WTC11 (cell line): ENCODE data around the gene PEAK1. TPM values are rescaled to one million over a fixed set of nuclear protein-coding genes. Genes with fewer than 3 reads are reported as not detected.

Experiments used
- ATAC-seq: fragments of 200-7000 bp; cut with Tn5 transposase; 2 replicates; pipeline ENCODE4 v1.10.0; 2021; ENCODE audit warnings: mild to moderate bottlenecking, moderate library complexity
- CTCF ChIA-PET: fragments of 300-600 bp; sonication (Branson Sonifier 250); formaldehyde crosslinking; loops from one replicate; lab custom pipeline; 2021; ENCODE audit warnings: antibody characterized with exemption; lab: Charles Lee
- POLR2A ChIA-PET: fragments of 350-600 bp; sonication (Branson Sonifier 250); formaldehyde crosslinking; loops from one replicate; lab custom pipeline; 2021; ENCODE audit warnings: antibody characterized with exemption; lab: Charles Lee
- DNase-seq: peaks from one replicate; pipeline ENCODE4 v3.0.0; 2021; ENCODE audit warnings: low spot score
- H3K27ac Mint-ChIP-seq: 2 replicates; pipeline ENCODE4 v1.8.0; 2021; ENCODE audit warnings: mixed read lengths
- H3K27me3 Mint-ChIP-seq: 2 replicates; pipeline ENCODE4 v1.8.0; 2021; ENCODE audit warnings: low read depth, mild to moderate bottlenecking, moderate library complexity, mixed read lengths
- H3K36me3 Mint-ChIP-seq: 2 replicates; pipeline ENCODE4 v1.8.0; 2021; ENCODE audit warnings: mixed read lengths
- H3K4me1 Mint-ChIP-seq: 2 replicates; pipeline ENCODE4 v1.8.0; 2022; ENCODE audit warnings: mixed read lengths
- H3K4me3 Mint-ChIP-seq: 2 replicates; pipeline ENCODE4 v1.8.0; 2021; ENCODE audit warnings: mild to moderate bottlenecking, moderate library complexity, mixed read lengths
- H3K9me3 Mint-ChIP-seq: 2 replicates; pipeline ENCODE4 v1.8.0; 2021; ENCODE audit warnings: mixed read lengths
- ARID4B ChIP-seq: sonication (generic); formaldehyde crosslinking; IDR thresholded peaks from 2 replicates; pipeline ENCODE4 v1.8.0; 2023; ENCODE audit warnings: missing genetic modification reagents, mild to moderate bottlenecking, borderline replicate concordance
- ATF6 ChIP-seq: sonication (generic); formaldehyde crosslinking; IDR thresholded peaks from 2 replicates; pipeline ENCODE4 v1.8.1; 2023; ENCODE audit warnings: mild to moderate bottlenecking, missing genetic modification reagents
- CREM ChIP-seq: sonication (generic); formaldehyde crosslinking; IDR thresholded peaks from 2 replicates; pipeline ENCODE4 v1.8.1; 2022; ENCODE audit warnings: mild to moderate bottlenecking, missing genetic modification reagents, moderate library complexity
- E2F5 ChIP-seq: sonication (generic); formaldehyde crosslinking; IDR thresholded peaks from 2 replicates; pipeline ENCODE4 v1.8.1; 2022; ENCODE audit warnings: mild to moderate bottlenecking, moderate library complexity, missing genetic modification reagents
- ERG ChIP-seq: fragments of 250-450 bp; sonication (Bioruptor Pico); IDR thresholded peaks from 2 replicates; pipeline ENCODE4 v1.8.0; 2021; ENCODE audit warnings: mild to moderate bottlenecking
- ETV6 ChIP-seq: sonication (generic); formaldehyde crosslinking; IDR thresholded peaks from 2 replicates; pipeline ENCODE4 v1.8.1; 2022; ENCODE audit warnings: mild to moderate bottlenecking, missing genetic modification reagents
- GRHL2 ChIP-seq: fragments of 250-450 bp; sonication (Bioruptor Pico); IDR thresholded peaks from 2 replicates; pipeline ENCODE4 v1.8.0; 2022; ENCODE audit warnings: mild to moderate bottlenecking, moderate library complexity; ENCODE audit not compliant: insufficient replicate concordance, severe bottlenecking
- KAT7 ChIP-seq: sonication (generic); formaldehyde crosslinking; IDR thresholded peaks from 2 replicates; pipeline ENCODE4 v1.8.1; 2023; ENCODE audit warnings: missing genetic modification reagents, mild to moderate bottlenecking, borderline replicate concordance
- MAX ChIP-seq: sonication (generic); formaldehyde crosslinking; IDR thresholded peaks from 2 replicates; pipeline ENCODE4 v1.8.0; 2022; ENCODE audit warnings: mild to moderate bottlenecking, missing genetic modification reagents
- MXD4 ChIP-seq: fragments of 250-450 bp; sonication (Bioruptor Pico); IDR thresholded peaks from 2 replicates; pipeline ENCODE4 v1.8.0; 2021; ENCODE audit warnings: mild to moderate bottlenecking, moderate library complexity, borderline replicate concordance
- NFATC4 ChIP-seq: fragments of 250-450 bp; sonication (Bioruptor Pico); IDR thresholded peaks from 2 replicates; pipeline ENCODE4 v1.9.0; 2021; ENCODE audit warnings: mild to moderate bottlenecking
- PRDM15 ChIP-seq: sonication (generic); formaldehyde crosslinking; IDR thresholded peaks from 2 replicates; pipeline ENCODE4 v1.8.0; 2022; ENCODE audit warnings: missing genetic modification reagents
- PREB ChIP-seq: sonication (generic); formaldehyde crosslinking; IDR thresholded peaks from 2 replicates; pipeline ENCODE4 v1.8.1; 2022; ENCODE audit warnings: mild to moderate bottlenecking, missing genetic modification reagents, moderate library complexity, borderline replicate concordance
- TEAD4 ChIP-seq: sonication (generic); formaldehyde crosslinking; IDR thresholded peaks from 2 replicates; pipeline ENCODE4 v1.8.0; 2022; ENCODE audit warnings: mild to moderate bottlenecking, missing genetic modification reagents
- TP53 ChIP-seq: sonication (generic); formaldehyde crosslinking; IDR thresholded peaks from 2 replicates; pipeline ENCODE4 v1.8.1; 2023; ENCODE audit warnings: mild to moderate bottlenecking, missing genetic modification reagents
- ZNF263 ChIP-seq: sonication (generic); formaldehyde crosslinking; IDR thresholded peaks from 2 replicates; pipeline ENCODE4 v1.8.1; 2022; ENCODE audit warnings: low read depth, mild to moderate bottlenecking, moderate library complexity, missing genetic modification reagents
- ZNF423 ChIP-seq: fragments of 250-450 bp; sonication (Bioruptor Pico); IDR thresholded peaks from 2 replicates; pipeline ENCODE4 v2.1.2; 2022; ENCODE audit warnings: mild to moderate bottlenecking, moderate library complexity
- total RNA-seq: library from RNA; stranded (reverse); gene quantifications from 3 replicates; pipeline ENCODE4 v1.2.3, GENCODE V29; 2021

Gene PEAK1
- total RNA-seq, 1 experiment from 2014 or later, result 49.0 TPM

GRCh38 chr15:77219841-77220240 is 200.1 kb downstream of the PEAK1 start:
- Mint-ChIP-seq H3K27ac (no peak overlapping the region), H3K4me3 (no peak overlapping the region), H3K4me1 (peaks cover 28% of the 10 kb centered on the region), H3K27me3 (no peaks in the 10 kb centered on the region), H3K9me3 (no peaks in the 10 kb centered on the region), H3K36me3 (no peaks in the 10 kb centered on the region)
- ATAC-seq (no peak), DNase-seq (no peak)
- POLR2A ChIA-PET, result no interaction called here
- CTCF ChIA-PET, result interaction anchor here (0.8 kb wide), 1 partner anchor 324 kb away, joined by 5 read pairs; no protein-coding TSS in a partner anchor
- TF ChIP-seq MAX (CRISPR knock-in tag) (no peak), TP53 (CRISPR knock-in tag) (no peak), ZNF423 (no peak), ATF6 (CRISPR knock-in tag) (no peak), ARID4B (no peak), E2F5 (CRISPR knock-in tag) (no peak), NFATC4 (CRISPR knock-in tag) (no peak), ZNF263 (CRISPR knock-in tag) (no peak)

- DNase-seq (no peak), ATAC-seq (no peak)
- H3K36me3 Mint-ChIP-seq, result peaks cover 18% of the 10 kb centered on the region
- peaks cover 6% of the 10 kb centered on the region for H3K9me3 Mint-ChIP-seq
- TF ChIP-seq MAX (CRISPR knock-in tag), result no peak
- TF ChIP-seq MXD4 (CRISPR knock-in tag), result no peak
- TF ChIP-seq, all 79 proteins: peak for 0
- Mint-ChIP-seq H3K4me1 (no peaks in the 10 kb centered on the region), H3K4me3 (no peak overlapping the region), H3K27ac (no peak overlapping the region), H3K27me3 (no peaks in the 10 kb centered on the region)
- ChIA-PET POLR2A (no interaction called here), CTCF (no interaction called here)
These were observed 210.7 kb downstream of the PEAK1 start for GRCh38 chr15:77209221-77209620.

- ATAC-seq (no peak), DNase-seq (no peak)
- H3K27me3 Mint-ChIP-seq, result no peaks in the 10 kb centered on the region
- no peak overlapping the region for H3K4me3 Mint-ChIP-seq
- H3K4me1 Mint-ChIP-seq, result no peaks in the 10 kb centered on the region
- peaks cover 6% of the 10 kb centered on the region for H3K9me3 Mint-ChIP-seq
- ChIA-PET POLR2A (no interaction called here), CTCF (no interaction called here)
- no peak overlapping the region for H3K27ac Mint-ChIP-seq
- peaks cover 18% of the 10 kb centered on the region for H3K36me3 Mint-ChIP-seq
- no peak for TF ChIP-seq PREB (CRISPR knock-in tag)
- no peak for TF ChIP-seq ERG
- no peak for TF ChIP-seq E2F5 (CRISPR knock-in tag)
- no peak for TF ChIP-seq TEAD4 (CRISPR knock-in tag)
- no peak for TF ChIP-seq PRDM15 (CRISPR knock-in tag)
- no peak for TF ChIP-seq CREM (CRISPR knock-in tag)
- no peak for TF ChIP-seq KAT7
- TF ChIP-seq GRHL2 (CRISPR knock-in tag), result no peak
- no peak for TF ChIP-seq ETV6 (CRISPR knock-in tag)
These were observed 211.7 kb downstream of the PEAK1 start for GRCh38 chr15:77208241-77208640.
